Measurements from ENCODE around the gene POTEB. TPM values are rescaled to one million over a fixed set of nuclear protein-coding genes. Genes with fewer than 3 reads are reported as not detected.
"Not testable (repeated sequence)": the region's sequence is repeated elsewhere in the genome, so short reads cannot be mapped to it uniquely, and the experiment has no call there.

POTEB gene
- not detected in 2 replicates for total RNA-seq (2014; rRNA removed; shearing (Covaris generic))

DNA sequence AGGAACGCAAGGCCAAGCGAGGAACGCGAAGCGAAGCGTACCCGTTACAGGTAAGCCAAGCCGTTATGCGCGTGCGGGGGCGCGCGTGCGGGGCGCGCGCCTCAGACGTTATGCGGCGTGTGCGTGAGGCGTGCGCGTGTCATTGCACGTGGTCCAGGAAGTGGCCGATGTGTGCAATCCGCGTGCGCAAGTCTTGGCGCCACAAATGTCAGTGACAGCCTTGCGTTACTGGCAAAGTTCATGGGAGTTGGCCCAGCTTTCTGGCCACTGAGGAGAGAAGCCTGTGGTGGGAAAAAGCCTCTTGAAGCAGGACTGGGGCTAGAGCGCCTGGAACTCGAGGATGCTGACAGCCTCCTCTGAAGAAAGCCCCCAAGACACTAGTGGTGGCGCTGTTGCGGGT is at the start of gene POTEB:
POTEB (minus strand) TSS at position 101 of the 400 bp plus-strand sequence. CDS start 489 bp downstream, outside the sequence.
- DNase-seq (ENCODE audit: low spot score): not testable (repeated sequence)

DNA sequence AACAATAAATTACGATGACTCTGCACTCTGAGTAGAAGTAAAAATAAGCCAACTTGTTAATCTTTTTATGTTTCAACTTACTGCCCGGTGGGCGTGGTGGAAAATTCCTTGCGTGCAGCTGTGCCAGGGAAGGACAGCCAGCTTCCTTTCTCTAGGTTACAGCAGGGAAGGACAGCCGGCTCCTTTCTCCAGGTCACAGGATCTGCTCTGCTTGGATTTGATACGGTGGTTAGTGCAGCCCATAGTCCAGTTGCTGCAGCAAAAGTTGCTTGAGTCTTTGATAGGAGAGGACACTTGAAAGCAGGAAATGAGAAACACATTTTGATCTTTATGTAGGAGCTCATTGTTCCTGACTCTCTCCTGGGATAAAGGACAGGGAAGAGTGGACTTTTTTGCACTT is 13.4 kb upstream of the POTEB start:
- not testable (repeated sequence) for DNase-seq (ENCODE audit: low spot score)

DNA sequence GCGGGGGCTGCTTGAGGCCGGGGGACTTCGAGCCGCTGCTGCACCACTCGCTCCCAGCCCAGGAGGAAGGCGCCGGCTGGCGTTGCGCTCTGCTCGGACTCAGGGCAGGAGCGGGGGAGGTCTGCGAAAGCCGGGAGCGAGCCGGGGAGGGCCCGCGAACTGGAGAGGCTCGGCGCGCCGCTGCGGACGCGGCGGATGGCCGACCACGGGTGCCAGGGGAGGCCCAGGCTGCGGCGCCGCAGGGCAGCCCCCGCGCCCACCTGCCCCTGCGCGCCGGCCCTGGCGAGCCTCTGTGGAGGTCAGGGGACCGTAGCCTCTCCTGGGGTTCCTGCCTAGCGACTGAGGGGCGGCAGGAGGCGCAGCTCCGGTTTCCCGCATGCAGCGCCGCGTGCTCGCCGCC is 12.0 kb upstream of the POTEB start:
- DNase-seq (ENCODE audit: low spot score): not testable (repeated sequence)

DNA sequence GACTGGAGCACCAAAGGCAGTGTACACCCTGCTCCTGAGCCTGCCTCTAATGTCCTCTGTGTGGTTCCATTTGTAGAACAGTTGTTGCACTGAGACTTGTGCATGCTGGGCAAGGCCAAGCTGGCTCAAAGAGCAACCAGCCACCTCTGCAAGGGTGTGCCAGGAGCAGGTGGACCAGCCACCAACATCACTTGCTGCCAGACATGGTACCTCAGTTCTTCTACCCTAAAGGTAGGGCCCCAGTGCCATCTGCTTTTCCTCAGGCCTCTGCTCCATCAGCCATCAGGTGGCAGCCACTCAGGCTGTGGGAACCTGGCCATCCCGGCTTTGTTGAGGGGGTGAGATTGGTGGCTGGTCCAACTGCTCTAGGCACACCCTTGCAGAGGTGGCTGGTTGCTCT is 38.7 kb downstream of the POTEB start:
- not testable (repeated sequence) for DNase-seq (ENCODE audit: low spot score)

Small RNA genes lying within 50 kb of the gene (small RNA-seq; reads per million reads assigned to genes)
- gene MIR3118-4 (not detected), gene RNU6-631P (not detected)

Other genes starting within 250 kb of the POTEB start
- not detected in 2 replicates for gene OR4M2, start 202.8 kb upstream of the POTEB start, total RNA-seq (2014; rRNA removed; shearing (Covaris generic))